Small intestine (tissue), 7 donors: ENCODE measurements around the gene KIAA0825. TPM values are rescaled to one million over a fixed set of nuclear protein-coding genes. Genes with fewer than 3 reads are reported as not detected.

ENCODE experiments used
- DNase-seq, 2 donors: peaks; one replicate each; pipeline versions ENCODE4 v3.0.0 to v3.0.0-alpha.2; 2013
- FAIRE-seq: peaks from 2 replicates; lab custom pipeline; 2012; peaks lifted over from hg19 to GRCh38; lab: Jason Lieb, UNC
- H3K27ac ChIP-seq, 3 donors: one replicate each; pipeline ENCODE4 v1.5.1; 2013; ENCODE audit warnings: low read length in 2 of 3, mild to moderate bottlenecking in 2 of 3, control low read depth in 1 of 3, inconsistent platforms in 1 of 3, low read depth in 1 of 3, moderate library complexity in 1 of 3
- H3K27me3 ChIP-seq, 3 donors: one replicate each; pipeline ENCODE4 v1.6.1; 2013; ENCODE audit warnings: low read length in 3 of 3, inconsistent platforms in 1 of 3; ENCODE audit not compliant: control insufficient read depth in 3 of 3, insufficient read depth in 3 of 3
- H3K36me3 ChIP-seq, 3 donors: one replicate each; pipeline ENCODE4 v1.6.1; 2013; ENCODE audit warnings: low read length in 3 of 3, inconsistent platforms in 1 of 3, low read depth in 1 of 3, mild to moderate bottlenecking in 1 of 3, moderate library complexity in 1 of 3; ENCODE audit not compliant: control insufficient read depth in 3 of 3, insufficient read depth in 2 of 3
- H3K4me1 ChIP-seq, 3 donors: one replicate each; pipeline ENCODE4 v1.6.1; 2013; ENCODE audit warnings: low read length in 2 of 3, inconsistent platforms in 1 of 3, low read depth in 1 of 3, mild to moderate bottlenecking in 1 of 3, moderate library complexity in 1 of 3; ENCODE audit not compliant: control insufficient read depth in 3 of 3, insufficient read depth in 2 of 3
- H3K4me3 ChIP-seq, 3 donors: one replicate each; pipeline ENCODE4 v1.5.1; 2013; ENCODE audit warnings: low read length in 3 of 3, control low read depth in 1 of 3, inconsistent platforms in 1 of 3, low read depth in 1 of 3, mild to moderate bottlenecking in 1 of 3, moderate library complexity in 1 of 3
- H3K9me3 ChIP-seq, 2 donors: one replicate each; pipeline ENCODE4 v1.6.1; 2013; ENCODE audit warnings: low read depth in 1 of 2, low read length in 1 of 2; ENCODE audit not compliant: control insufficient read depth in 2 of 2, insufficient read depth in 1 of 2
- WGBS, 3 donors: extraction: QIAGEN DNeasy Blood & Tissue Kit; methylation state at CpG; one replicate each; pipeline ENCODE4 v1.1.7; 2013; 5-methylcytosine and 5-hydroxymethylcytosine counted together
- polyA plus RNA-seq, 4 donors: library from polyadenylated mRNA; stranded (reverse) in 3 of 4; unstranded in 1 of 4; fragments of 200-250 nt in 3 of 4; fragments of 120-200 nt in 1 of 4; gene quantifications; one replicate each; pipeline versions ENCODE4 v1.2.1 to v1.2.3, GENCODE V29; 2013
- donor health status: healthy with polysubstance abuse.
- donor health status: control.
- donor health status: control.
- donor health status: Bipolar disorder and iron deficiency.
- donor health status: healthy.

The KIAA0825 gene
- polyA plus RNA-seq, 4 donors = 0.51 to 2.6 (median 0.61) TPM

DNA sequence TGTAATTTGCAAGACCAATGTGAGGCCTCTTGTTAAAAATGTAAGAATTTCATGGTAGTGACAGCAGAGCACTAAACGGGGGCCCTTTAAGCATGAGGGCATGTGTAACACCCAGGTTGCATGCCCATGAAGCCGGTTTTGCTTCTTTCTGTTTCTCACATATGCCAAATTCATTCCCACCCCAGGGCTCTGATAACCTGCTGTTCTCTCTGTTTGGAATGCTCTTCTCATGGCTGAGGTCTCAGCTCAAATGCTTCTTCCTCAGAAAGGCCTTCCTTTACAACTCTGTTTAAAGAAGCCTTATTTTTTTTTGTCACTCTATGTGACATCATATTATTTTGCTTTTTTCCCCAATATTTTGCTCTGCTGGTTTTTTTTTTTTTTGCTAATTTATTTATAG, 369.0 kb downstream of the KIAA0825 start:
- DNase-seq = no peak
- Histone ChIP-seq H3K4me1 (peaks cover 0 to 4% (median 3%) of the 10 kb centered on the region in 3 donors), H3K9me3 (peaks cover 0 to 2% of the 10 kb centered on the region in 2 donors), H3K27ac (no peak overlapping the region), H3K36me3 (no peaks in the 10 kb centered on the region), H3K4me3 (no peak overlapping the region), H3K27me3 (no peaks in the 10 kb centered on the region)
- FAIRE-seq = no peak
- 78 to 91% (median 85%) methylated on average over 2 of the region's 2 CpGs for WGBS, 3 donors

GRCh38 chr5:94248175-94248875, 370.1 kb downstream of the KIAA0825 start:
- Histone ChIP-seq H3K4me1 (peaks cover 0 to 4% (median 3%) of the 10 kb centered on the region in 3 donors), H3K27me3 (no peaks in the 10 kb centered on the region), H3K9me3 (peaks cover 0 to 2% of the 10 kb centered on the region in 2 donors), H3K4me3 (no peak overlapping the region), H3K36me3 (no peaks in the 10 kb centered on the region), H3K27ac (no peak overlapping the region)
- WGBS, 3 donors = 73 to 83% (median 82%) methylated on average over 2 of the region's 2 CpGs
- DNase-seq (no peak), FAIRE-seq (no peak)

DNA sequence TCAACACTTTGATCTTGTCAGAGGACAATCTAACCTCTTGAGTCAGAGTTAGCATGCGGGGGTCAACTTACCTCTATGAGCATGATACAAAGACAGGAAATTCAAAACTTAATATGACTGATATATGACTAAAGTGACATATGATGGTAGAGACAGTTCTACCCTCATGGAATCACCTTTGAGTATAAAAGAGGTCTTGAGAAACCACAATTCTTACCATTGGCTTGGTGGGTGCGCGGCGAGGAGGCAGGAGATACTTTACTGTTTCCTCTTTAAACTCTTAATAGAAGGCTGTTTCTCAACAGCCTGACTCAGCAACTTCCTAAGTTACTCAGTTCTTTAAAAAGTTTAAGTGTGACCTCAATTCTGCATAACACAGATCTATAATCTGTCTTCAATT, 372.8 kb downstream of the KIAA0825 start:
- peaks cover 0 to 2% of the 10 kb centered on the region in 2 donors for H3K9me3 ChIP-seq
- no peaks in the 10 kb centered on the region for H3K36me3 ChIP-seq
- peak in 1 of 2 donors; percentile 35 for DNase-seq
- no peak for FAIRE-seq
- H3K27ac ChIP-seq = peak overlapping the region in 1 of 3 donors; percentile 34
- peaks cover 0 to 4% (median 3%) of the 10 kb centered on the region in 3 donors for H3K4me1 ChIP-seq
- no peak overlapping the region for H3K4me3 ChIP-seq
- H3K27me3 ChIP-seq = no peaks in the 10 kb centered on the region
- WGBS, 3 donors = 78 to 92% (median 82%) methylated on average over 4 of the region's 4 CpGs

DNA sequence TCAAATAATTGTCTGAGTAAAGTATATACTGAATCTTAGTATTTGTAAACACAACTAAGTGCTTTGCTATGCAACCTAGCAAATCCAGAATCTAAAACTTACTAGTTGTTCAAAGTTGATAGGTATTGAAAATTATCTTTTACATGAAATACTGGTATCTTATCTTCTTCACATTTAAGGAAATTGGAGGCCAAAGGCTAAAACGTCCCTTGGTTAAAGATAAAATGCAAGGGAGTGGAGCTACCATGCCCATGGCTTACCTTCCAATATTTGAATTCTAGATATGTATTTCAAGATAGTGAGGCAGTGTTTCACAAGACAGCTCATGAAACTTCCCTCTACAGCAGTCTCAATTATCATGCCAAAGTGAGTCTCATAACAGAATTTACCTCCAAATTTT, 373.5 kb downstream of the KIAA0825 start:
- H3K4me1 ChIP-seq = peaks cover 0 to 4% (median 3%) of the 10 kb centered on the region in 3 donors
- H3K27ac ChIP-seq = peak overlapping the region in 1 of 3 donors; percentile 34
- no peak for FAIRE-seq
- DNase-seq = peak; percentile 34 to 40
- no peaks in the 10 kb centered on the region for H3K27me3 ChIP-seq
- peaks cover 0 to 2% of the 10 kb centered on the region in 2 donors for H3K9me3 ChIP-seq
- H3K4me3 ChIP-seq = no peak overlapping the region
- 10 to 51% (median 20%) methylated on average over 1 of the region's 1 CpG for WGBS, 3 donors
- H3K36me3 ChIP-seq = no peaks in the 10 kb centered on the region

- Histone ChIP-seq H3K27ac (no peak overlapping the region), H3K4me1 (peaks cover 0 to 4% (median 3%) of the 10 kb centered on the region in 3 donors), H3K36me3 (no peaks in the 10 kb centered on the region), H3K27me3 (no peaks in the 10 kb centered on the region), H3K4me3 (no peak overlapping the region), H3K9me3 (peaks cover 0 to 2% of the 10 kb centered on the region in 2 donors)
- FAIRE-seq (no peak), DNase-seq (no peak)
- 67 to 76% (median 71%) methylated on average over 3 of the region's 3 CpGs for WGBS, 3 donors
Measured at GRCh38 chr5:94243612-94244011, 374.8 kb downstream of the KIAA0825 start.

DNA sequence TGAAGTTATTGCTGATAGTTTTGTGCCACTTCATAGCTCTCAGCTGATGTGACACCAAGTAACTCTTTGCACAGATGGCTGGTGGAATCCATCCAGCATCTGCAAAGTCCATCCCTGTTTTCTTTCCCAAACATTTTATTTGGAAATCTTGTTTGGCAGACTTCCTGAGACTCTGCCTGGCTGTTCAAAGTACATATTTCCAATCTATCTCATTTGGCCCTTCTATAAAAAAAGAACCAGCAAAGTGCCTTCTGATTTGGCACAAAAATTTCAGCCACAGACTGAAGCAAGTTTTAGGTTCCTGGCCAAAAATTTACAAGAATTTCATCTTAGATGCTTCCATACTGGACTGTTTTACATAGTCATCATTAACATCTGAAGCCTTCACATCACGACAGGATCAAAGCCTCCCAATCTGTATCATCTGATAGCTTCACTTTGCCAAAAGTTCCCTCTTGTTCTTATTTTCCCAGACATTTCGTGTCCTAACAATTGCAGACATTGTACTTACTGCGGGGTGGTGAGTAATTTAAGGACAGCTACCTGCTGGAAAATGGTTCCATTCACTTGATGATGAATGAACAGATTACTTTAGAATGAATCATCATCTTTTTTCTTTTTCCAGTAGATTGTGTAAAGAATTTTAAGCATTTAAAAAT, 377.3 kb downstream of the KIAA0825 start:
- Histone ChIP-seq H3K36me3 (no peaks in the 10 kb centered on the region), H3K27me3 (no peaks in the 10 kb centered on the region), H3K4me1 (peaks cover 0 to 4% (median 0%) of the 10 kb centered on the region in 3 donors), H3K27ac (no peak overlapping the region), H3K4me3 (no peak overlapping the region), H3K9me3 (no peaks in the 10 kb centered on the region)
- DNase-seq = no peak
- no peak for FAIRE-seq
- 64 to 75% (median 66%) methylated on average over 3 of the region's 3 CpGs for WGBS, 3 donors

- WGBS, 3 donors = 68 to 84% (median 79%) methylated on average over 5 of the region's 5 CpGs
- Histone ChIP-seq H3K4me3 (no peak overlapping the region), H3K36me3 (no peaks in the 10 kb centered on the region), H3K4me1 (peaks cover 0 to 3% (median 0%) of the 10 kb centered on the region in 3 donors), H3K9me3 (peaks cover 0 to 3% of the 10 kb centered on the region in 2 donors), H3K27me3 (no peaks in the 10 kb centered on the region), H3K27ac (no peak overlapping the region)
- FAIRE-seq (no peak), DNase-seq (no peak)
Measured at GRCh38 chr5:94240596-94240992, 377.8 kb downstream of the KIAA0825 start.

DNA sequence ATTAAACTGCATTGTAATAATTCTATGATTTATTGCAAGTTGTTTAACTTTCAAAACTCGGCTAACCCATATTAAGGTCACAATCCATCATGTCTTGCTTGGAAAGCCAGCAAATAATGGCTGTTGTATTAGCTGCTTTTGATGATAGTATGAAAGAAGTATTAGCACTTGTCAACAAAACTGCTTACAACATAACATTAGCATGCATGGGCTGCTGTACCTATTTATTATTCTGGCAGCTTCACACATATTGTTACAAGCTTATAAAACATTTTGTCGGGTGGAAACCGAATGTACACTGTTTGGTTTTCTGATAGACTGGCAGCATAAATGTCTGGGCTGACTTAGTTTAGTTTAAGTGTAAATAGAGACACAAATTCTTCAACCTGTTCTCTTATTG, 378.3 kb downstream of the KIAA0825 start:
- H3K27me3 ChIP-seq = no peaks in the 10 kb centered on the region
- no peaks in the 10 kb centered on the region for H3K4me1 ChIP-seq
- no peak overlapping the region for H3K4me3 ChIP-seq
- no peak overlapping the region for H3K27ac ChIP-seq
- 58 to 62% (median 60%) methylated on average over 3 of the region's 3 CpGs for WGBS, 3 donors
- FAIRE-seq (no peak), DNase-seq (no peak)
- no peaks in the 10 kb centered on the region for H3K36me3 ChIP-seq
- peaks cover 0 to 8% of the 10 kb centered on the region in 2 donors for H3K9me3 ChIP-seq
